ENCODE data around the gene FCN3. TPM values are rescaled to one million over a fixed set of nuclear protein-coding genes. Genes with fewer than 3 reads are reported as not detected.

FCN3 gene
- total and polyA plus RNA-seq, 9 of the 15 experiments (the other 6 are each of a cell fraction or from before 2014, with no cell fraction given), result 0.49 TPM; not detected in 8

DNA sequence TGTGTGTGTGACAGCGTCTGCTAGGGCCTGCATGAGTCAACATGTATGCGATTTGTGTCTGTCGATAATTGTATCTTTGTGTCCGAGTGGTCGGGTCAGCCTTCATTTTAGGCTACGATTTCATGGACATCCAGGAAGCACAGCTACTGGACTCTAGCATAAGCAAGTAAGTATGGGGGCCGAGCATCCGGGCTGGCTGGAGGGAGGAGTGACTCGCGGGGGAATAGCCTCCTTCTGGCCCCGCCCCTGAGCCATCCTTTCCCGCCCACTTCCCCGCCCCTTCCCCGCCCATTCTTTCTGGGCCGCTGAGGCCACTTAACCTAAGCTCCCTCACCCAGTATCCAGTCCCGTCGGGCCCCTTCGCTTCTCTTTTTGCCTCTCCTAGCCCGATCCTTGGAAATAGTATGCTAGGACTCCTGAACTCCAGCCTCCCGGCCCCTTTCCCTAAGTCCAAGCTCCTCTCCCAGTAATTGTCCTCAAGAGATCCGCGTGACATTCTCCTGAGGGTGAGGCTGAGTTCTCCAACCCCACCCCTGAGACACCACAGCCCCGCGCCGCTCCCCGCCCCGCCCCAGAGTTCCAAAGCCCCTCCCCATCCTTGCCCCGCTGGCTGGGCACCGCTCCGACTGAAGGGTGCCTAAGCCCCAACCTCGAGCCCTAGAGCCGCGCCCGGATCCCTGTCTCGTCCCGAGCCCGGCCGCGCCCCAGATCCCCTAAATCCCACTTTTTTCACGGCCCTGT lies 9.1 kb downstream of the FCN3 start (continued):
- TF ChIP-seq ZNF217 (CRISPR knock-in tag; IDR thresholded peaks at IDR 0.05) (no peak), TARDBP (IDR thresholded peaks at IDR 0.05) (no peak), STAT5B (CRISPR knock-in tag; IDR thresholded peaks at IDR 0.05) (no peak), KAT8 (IDR thresholded peaks at IDR 0.05; ENCODE audit: low read depth) (no peak), PCBP1 (IDR thresholded peaks at IDR 0.05; ENCODE audit: low read depth, low read length, poor library complexity, severe bottlenecking) (no peak), POLR3G (IDR thresholded peaks at IDR 0.05; ENCODE audit: extremely low read depth, insufficient read length, insufficient replicate concordance) (no peak), HDAC6 (IDR thresholded peaks at IDR 0.05; ENCODE audit: low read depth, low read length) (no peak), NONO (IDR thresholded peaks at IDR 0.05; ENCODE audit: low read depth in 2 of 2, low read length in 1 of 2) (no peak), ZKSCAN1 (IDR thresholded peaks at IDR 0.05; ENCODE audit: low read depth, low read length) (no peak), JUN (IDR thresholded peaks at IDR 0.05; ENCODE audit: borderline replicate concordance, low read depth, low read length) (no peak), JUN (CRISPR knock-in tag; IDR thresholded peaks at IDR 0.05; ENCODE audit: borderline replicate concordance) (no peak), RBM17 (IDR thresholded peaks at IDR 0.05; ENCODE audit: borderline replicate concordance, low read depth, low read length) (no peak), CHAMP1 (IDR thresholded peaks at IDR 0.05) (no peak), TRIM24 (IDR thresholded peaks at IDR 0.05) (no peak), ZNF175 (CRISPR knock-in tag; IDR thresholded peaks at IDR 0.05; ENCODE audit: low read depth) (no peak), BRD9 (IDR thresholded peaks at IDR 0.05; ENCODE audit: low read depth, partially characterized antibody) (no peak), PHF20 (IDR thresholded peaks at IDR 0.05; ENCODE audit: partially characterized antibody) (peak; percentile 65), CBX8 (IDR thresholded peaks at IDR 0.05; ENCODE audit: borderline replicate concordance, extremely low read depth, low read depth, low read length, poor library complexity, severe bottlenecking) (no peak), SIN3A (IDR thresholded peaks at IDR 0.05; ENCODE audit: borderline replicate concordance in 2 of 2, control insufficient read depth in 1 of 2, low read depth in 2 of 2, low read length in 2 of 2) (peak in 1 of 2 experiments; percentile 1; a peak in 1 of 4 replicates)
- TF ChIP-seq, protein P1, sequence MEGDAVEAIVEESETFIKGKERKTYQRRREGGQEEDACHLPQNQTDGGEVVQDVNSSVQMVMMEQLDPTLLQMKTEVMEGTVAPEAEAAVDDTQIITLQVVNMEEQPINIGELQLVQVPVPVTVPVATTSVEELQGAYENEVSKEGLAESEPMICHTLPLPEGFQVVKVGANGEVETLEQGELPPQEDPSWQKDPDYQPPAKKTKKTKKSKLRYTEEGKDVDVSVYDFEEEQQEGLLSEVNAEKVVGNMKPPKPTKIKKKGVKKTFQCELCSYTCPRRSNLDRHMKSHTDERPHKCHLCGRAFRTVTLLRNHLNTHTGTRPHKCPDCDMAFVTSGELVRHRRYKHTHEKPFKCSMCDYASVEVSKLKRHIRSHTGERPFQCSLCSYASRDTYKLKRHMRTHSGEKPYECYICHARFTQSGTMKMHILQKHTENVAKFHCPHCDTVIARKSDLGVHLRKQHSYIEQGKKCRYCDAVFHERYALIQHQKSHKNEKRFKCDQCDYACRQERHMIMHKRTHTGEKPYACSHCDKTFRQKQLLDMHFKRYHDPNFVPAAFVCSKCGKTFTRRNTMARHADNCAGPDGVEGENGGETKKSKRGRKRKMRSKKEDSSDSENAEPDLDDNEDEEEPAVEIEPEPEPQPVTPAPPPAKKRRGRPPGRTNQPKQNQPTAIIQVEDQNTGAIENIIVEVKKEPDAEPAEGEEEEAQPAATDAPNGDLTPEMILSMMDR (IDR thresholded peaks at IDR 0.05 in 2 of 3, conservative IDR thresholded peaks at IDR 0.05 in 1 of 3; ENCODE audit: insufficient read depth in 2 of 3, low read depth in 1 of 3, low read length in 3 of 3), result no peak
- TF ChIP-seq, protein P2, sequence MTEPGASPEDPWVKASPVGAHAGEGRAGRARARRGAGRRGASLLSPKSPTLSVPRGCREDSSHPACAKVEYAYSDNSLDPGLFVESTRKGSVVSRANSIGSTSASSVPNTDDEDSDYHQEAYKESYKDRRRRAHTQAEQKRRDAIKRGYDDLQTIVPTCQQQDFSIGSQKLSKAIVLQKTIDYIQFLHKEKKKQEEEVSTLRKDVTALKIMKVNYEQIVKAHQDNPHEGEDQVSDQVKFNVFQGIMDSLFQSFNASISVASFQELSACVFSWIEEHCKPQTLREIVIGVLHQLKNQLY (CRISPR knock-in tag; conservative IDR thresholded peaks at IDR 0.05), result no peak
